Measurements from ENCODE around the gene NTN5.
"Not testable (repeated sequence)": the region's sequence is repeated elsewhere in the genome, so short reads cannot be mapped to it uniquely, and the experiment has no call there.

NTN5 gene

DNA sequence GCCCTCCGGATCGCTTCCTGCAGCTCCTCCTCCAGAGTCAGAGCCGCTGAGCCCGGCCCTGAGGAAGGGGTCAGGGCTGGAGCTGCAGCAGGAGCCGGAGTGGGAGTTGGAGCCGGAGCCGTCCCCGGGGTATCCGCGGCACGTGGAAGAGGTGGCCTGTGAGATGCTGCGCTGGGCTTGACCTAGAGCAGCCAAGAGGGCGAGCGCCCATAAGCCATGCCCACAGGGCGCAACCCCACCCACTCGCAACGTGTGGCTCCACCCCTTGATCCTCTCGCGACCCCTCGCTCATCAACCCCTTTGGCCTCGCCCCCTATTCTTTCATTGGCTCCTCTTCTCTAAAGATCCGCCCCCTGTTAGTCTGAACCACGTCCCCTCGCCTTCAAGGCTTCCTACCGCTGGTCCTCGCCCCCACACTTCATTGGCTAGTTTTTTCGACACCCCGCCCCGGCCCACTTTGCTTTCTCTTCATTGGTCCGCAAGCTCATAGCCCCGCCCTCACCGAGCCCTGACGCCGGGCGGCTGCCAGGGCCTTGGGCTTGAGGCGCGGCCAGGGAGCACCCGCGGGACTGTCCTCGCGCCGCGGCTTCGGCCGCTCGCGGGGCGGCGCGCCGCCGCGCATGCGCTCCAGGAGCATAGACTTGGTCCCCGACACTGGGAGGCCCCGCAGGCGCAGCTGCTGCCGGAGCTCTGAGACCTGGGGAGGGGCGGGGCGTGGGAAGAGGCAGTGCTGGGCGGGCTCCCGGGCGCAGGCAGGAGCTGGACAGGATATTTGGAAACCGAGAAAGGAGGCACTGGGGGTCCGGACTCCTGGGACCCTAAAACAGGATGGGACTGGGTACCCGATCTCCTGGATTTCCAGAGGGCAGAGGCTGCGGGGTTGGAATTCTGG lies 41.3 kb upstream of the NTN5 start:
- DNase-seq (ENCODE audit: low spot score in 2 of 2) (peak; percentile 94 to 96), ATAC-seq (replicated peaks; ENCODE audit: extremely low read depth, poor library complexity, severe bottlenecking) (peak; percentile 95)
- H3K4me1 Mint-ChIP-seq = peaks cover 24% of the 10 kb centered on the region
- H3K4me3 Mint-ChIP-seq = peak overlapping the region; percentile 77
- H3K9me3 Mint-ChIP-seq = no peaks in the 10 kb centered on the region
- peak overlapping the region; percentile 5 for H3K27ac Mint-ChIP-seq (ENCODE audit: low read depth)
- peaks cover 3% of the 10 kb centered on the region for H3K36me3 Mint-ChIP-seq (ENCODE audit: insufficient read depth)
- no peaks in the 10 kb centered on the region for H3K27me3 Mint-ChIP-seq

DNA sequence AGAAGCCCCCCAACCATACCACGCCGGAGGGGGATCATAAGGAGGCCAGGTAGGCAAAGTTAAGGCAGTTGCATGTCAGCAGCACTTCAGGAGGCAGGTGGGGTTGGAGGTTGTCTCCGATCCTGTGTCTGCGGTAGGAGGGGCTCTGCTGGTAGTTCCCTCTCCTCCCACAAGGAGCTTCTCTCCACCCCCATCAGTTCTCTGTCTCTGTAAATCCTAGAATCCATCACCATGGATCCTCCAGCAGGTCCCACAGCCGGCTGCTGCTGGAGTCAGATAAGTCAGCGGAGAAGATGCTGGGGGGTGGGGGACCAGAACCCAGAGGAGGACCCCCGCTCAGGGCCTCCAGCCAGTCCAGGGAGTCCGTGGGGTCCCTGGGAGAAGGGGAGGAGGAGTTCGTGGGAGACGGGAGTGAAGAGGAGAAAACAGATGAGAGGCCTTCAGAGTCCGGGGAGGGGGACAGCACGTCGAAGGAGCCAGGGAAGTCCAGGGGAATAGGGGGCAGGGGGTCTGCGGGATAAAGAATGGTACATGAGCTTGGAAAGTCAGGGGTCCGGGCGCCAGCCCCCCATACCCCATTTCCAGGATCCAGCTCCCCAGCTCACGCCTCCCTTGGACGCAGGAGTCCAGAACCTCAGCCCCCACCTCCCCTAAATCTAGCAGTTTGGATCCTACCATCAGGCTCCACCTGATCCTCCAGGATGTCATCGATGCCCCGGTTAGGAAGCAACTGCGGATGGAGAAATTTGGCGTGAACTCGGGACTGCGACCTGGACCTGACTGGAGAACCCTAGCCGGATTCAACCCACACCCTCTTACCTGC lies 40.4 kb upstream of the NTN5 start:
- no peak for DNase-seq (ENCODE audit: low spot score in 2 of 2)
- ATAC-seq (replicated peaks; ENCODE audit: extremely low read depth, poor library complexity, severe bottlenecking) = no peak
- no peaks in the 10 kb centered on the region for H3K27me3 Mint-ChIP-seq
- no peaks in the 10 kb centered on the region for H3K9me3 Mint-ChIP-seq
- no peak overlapping the region for H3K27ac Mint-ChIP-seq (ENCODE audit: low read depth)
- H3K4me1 Mint-ChIP-seq = peaks cover 24% of the 10 kb centered on the region
- H3K4me3 Mint-ChIP-seq = peak overlapping the region; percentile 77
- H3K36me3 Mint-ChIP-seq (ENCODE audit: insufficient read depth) = peaks cover 3% of the 10 kb centered on the region

DNA sequence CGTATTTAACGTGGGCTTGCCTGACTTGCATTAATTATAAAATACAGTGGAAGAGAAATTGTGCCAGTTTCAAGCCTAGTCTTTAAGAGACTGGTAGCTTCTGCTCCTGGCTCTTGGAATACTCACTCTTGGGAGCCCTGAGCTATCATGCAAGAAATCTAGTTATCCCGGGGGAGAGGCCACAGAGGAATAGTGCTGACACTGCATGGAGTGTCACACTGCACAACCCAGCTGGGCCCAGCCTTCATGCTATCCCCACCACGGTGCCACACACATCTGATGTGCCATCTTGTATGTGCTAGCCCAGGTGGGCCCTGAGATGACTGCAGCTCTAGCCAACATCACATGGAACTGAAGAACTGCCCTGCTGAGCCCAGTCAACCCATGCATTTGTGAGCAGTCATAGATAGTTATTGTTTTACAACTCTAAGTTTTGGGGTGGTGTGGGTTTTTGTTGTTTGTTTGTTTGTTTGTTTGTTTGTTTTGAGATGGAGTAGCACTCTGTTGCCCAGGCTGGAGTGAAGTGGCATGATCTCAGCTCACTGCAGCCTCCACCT lies 38.4 kb upstream of the NTN5 start:
- no peak for DNase-seq (ENCODE audit: low spot score in 2 of 2)
- Mint-ChIP-seq H3K4me1 (peaks cover 24% of the 10 kb centered on the region), H3K36me3 (ENCODE audit: insufficient read depth) (peaks cover 3% of the 10 kb centered on the region), H3K27me3 (no peaks in the 10 kb centered on the region), H3K9me3 (no peaks in the 10 kb centered on the region), H3K4me3 (no peak overlapping the region), H3K27ac (ENCODE audit: low read depth) (no peak overlapping the region)
- no peak for ATAC-seq (replicated peaks; ENCODE audit: extremely low read depth, poor library complexity, severe bottlenecking)

DNA sequence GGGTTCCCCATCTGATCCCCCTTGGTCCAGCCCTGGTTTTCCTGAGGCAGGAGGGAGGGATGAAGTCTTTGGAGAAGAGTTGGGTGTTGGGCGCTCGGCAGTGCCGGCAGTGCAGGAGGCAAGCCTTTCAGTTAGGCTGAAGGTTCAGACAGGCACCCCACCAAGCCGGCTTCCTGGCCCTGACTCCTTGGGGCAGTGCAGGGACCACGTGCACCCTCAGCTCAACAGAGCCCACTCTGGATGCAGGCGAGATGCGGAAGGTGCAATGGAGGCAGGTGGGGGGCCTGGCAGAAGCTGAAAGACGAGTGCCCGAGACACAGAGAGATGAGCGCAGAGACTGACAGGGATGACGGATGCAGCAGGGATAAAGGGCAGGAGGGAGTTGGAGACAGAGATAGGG lies 35.7 kb upstream of the NTN5 start:
- Mint-ChIP-seq H3K27ac (ENCODE audit: low read depth) (no peak overlapping the region), H3K4me3 (no peak overlapping the region), H3K27me3 (no peaks in the 10 kb centered on the region), H3K9me3 (no peaks in the 10 kb centered on the region), H3K4me1 (peaks cover 9% of the 10 kb centered on the region), H3K36me3 (ENCODE audit: insufficient read depth) (peaks cover 1% of the 10 kb centered on the region)
- ATAC-seq (replicated peaks; ENCODE audit: extremely low read depth, poor library complexity, severe bottlenecking) (no peak), DNase-seq (ENCODE audit: low spot score in 2 of 2) (no peak)

DNA sequence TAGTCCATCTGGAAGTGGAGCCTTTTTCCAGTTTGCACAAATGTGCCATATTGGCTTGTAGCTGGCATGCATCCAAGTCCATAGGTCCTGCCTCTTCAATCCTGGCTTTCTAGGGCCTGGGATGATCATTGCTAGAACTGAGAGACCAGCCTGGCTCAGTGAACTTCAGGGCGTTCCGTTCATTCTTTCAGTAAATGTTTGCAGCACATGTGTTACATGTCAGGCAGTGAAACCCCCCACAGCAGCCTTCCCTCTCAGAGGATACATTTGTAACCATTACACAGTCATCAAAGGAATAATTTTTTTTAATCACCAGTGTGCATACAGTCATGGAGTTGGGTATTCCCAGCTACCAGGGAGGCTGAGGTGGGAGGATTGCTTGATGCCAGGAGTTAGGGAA lies 32.6 kb upstream of the NTN5 start:
- no peak for ATAC-seq (replicated peaks; ENCODE audit: extremely low read depth, poor library complexity, severe bottlenecking)
- no peak overlapping the region for H3K27ac Mint-ChIP-seq (ENCODE audit: low read depth)
- H3K4me1 Mint-ChIP-seq = no peaks in the 10 kb centered on the region
- H3K4me3 Mint-ChIP-seq = no peak overlapping the region
- peaks cover 3% of the 10 kb centered on the region for H3K36me3 Mint-ChIP-seq (ENCODE audit: insufficient read depth)
- no peak for DNase-seq (ENCODE audit: low spot score in 2 of 2)
- H3K27me3 Mint-ChIP-seq = no peaks in the 10 kb centered on the region
- H3K9me3 Mint-ChIP-seq = no peaks in the 10 kb centered on the region

DNA sequence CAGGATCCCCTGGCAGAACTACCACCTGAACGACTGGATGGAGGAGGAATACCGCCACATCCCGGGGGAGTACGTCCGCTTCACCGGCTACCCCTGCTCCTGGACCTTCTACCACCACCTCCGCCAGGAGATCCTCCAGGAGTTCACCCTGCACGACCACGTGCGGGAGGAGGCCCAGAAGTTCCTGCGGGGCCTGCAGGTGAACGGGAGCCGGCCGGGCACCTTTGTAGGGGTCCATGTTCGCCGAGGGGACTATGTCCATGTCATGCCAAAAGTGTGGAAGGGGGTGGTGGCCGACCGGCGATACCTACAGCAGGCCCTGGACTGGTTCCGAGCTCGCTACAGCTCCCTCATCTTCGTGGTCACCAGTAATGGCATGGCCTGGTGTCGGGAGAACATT lies 30.5 kb upstream of the NTN5 start:
- Mint-ChIP-seq H3K4me3 (no peak overlapping the region), H3K36me3 (ENCODE audit: insufficient read depth) (peaks cover 3% of the 10 kb centered on the region), H3K9me3 (no peaks in the 10 kb centered on the region), H3K4me1 (no peaks in the 10 kb centered on the region), H3K27ac (ENCODE audit: low read depth) (no peak overlapping the region), H3K27me3 (peaks cover 5% of the 10 kb centered on the region)
- ATAC-seq (replicated peaks; ENCODE audit: extremely low read depth, poor library complexity, severe bottlenecking) (no peak), DNase-seq (ENCODE audit: low spot score in 2 of 2) (no peak)

DNA sequence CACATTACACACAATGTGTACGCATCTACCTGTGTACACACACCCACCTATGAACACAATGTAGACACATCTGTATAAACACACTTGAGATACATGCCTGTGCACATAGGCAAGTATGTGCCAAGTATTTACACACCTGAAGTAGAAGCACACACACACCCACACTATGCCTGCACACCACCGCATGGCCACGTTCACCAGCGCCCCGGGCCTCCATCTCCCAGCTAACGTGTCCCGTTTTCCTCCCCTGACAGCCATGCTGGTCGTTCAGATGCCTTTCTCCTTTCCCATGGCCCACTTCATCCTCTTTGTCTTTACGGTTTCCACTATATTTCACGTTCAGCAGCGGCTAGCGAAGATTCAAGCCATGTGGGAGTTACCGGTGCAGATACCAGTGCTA lies 29.9 kb upstream of the NTN5 start:
- DNase-seq (ENCODE audit: low spot score in 2 of 2) = no peak
- peaks cover 3% of the 10 kb centered on the region for H3K36me3 Mint-ChIP-seq (ENCODE audit: insufficient read depth)
- H3K9me3 Mint-ChIP-seq = no peaks in the 10 kb centered on the region
- H3K4me1 Mint-ChIP-seq = no peaks in the 10 kb centered on the region
- peaks cover 11% of the 10 kb centered on the region for H3K27me3 Mint-ChIP-seq
- no peak overlapping the region for H3K27ac Mint-ChIP-seq (ENCODE audit: low read depth)
- no peak overlapping the region for H3K4me3 Mint-ChIP-seq
- ATAC-seq (replicated peaks; ENCODE audit: extremely low read depth, poor library complexity, severe bottlenecking) = no peak

DNA sequence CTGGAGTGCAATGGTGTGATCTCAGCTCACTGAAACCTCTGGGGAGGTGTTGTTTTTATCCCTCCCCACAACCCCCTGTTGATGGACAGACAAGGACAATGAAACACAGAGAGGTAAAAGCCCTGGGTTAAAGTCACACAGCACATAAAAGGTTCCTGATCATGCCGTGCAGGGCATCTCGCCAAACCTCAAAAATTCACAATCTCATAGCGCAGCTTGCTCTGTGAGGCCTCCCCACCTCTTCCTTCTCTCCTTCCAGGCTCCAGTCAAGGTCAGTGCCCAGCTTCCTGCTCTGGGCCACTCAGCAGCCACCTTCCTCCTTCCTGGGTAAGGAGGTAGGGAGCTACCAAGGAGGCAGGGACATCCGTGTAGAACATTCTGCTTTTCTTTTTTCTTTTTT lies 25.2 kb upstream of the NTN5 start:
- peaks cover 27% of the 10 kb centered on the region for H3K27me3 Mint-ChIP-seq
- H3K9me3 Mint-ChIP-seq = no peaks in the 10 kb centered on the region
- H3K4me1 Mint-ChIP-seq = peaks cover 11% of the 10 kb centered on the region
- no peak for ATAC-seq (replicated peaks; ENCODE audit: extremely low read depth, poor library complexity, severe bottlenecking)
- no peak for DNase-seq (ENCODE audit: low spot score in 2 of 2)
- peaks cover 2% of the 10 kb centered on the region for H3K36me3 Mint-ChIP-seq (ENCODE audit: insufficient read depth)
- no peak overlapping the region for H3K27ac Mint-ChIP-seq (ENCODE audit: low read depth)
- H3K4me3 Mint-ChIP-seq = no peak overlapping the region

DNA sequence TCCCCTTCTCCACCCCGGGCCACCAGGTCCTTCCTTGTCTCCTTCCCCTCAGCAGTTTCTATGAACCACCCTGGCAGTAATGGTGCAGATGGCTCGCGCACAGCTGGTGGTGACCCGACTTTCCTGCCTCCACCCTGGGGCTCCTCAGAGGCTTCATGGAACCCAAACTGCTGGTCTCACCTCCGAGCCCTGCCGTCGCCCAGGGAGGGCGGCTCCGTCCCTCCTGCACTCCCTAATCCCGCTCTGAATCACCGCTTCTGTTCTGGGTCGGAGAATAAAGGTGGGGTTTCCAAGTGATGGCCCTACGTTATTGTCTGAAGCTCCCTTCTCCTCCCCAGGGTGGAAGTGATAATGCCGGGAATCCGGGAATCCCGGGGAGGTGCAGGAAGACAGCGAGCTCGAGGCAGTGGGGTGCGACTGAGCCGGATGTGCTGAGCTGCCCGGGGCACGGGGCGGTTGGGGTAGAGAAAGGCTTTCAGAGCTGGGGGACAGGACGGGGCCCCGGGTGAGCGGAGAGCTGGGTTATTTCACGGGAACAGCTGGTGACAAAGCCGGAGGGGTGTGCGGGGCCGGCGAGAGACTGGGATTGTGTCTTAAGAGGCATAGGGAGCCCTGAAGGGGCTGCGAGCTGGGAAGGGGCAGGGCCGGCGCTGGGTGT lies 23.7 kb upstream of the NTN5 start:
- DNase-seq (ENCODE audit: low spot score in 2 of 2) = no peak
- peaks cover 27% of the 10 kb centered on the region for H3K27me3 Mint-ChIP-seq
- no peaks in the 10 kb centered on the region for H3K9me3 Mint-ChIP-seq
- no peaks in the 10 kb centered on the region for H3K36me3 Mint-ChIP-seq (ENCODE audit: insufficient read depth)
- ATAC-seq (replicated peaks; ENCODE audit: extremely low read depth, poor library complexity, severe bottlenecking) = no peak
- peaks cover 11% of the 10 kb centered on the region for H3K4me1 Mint-ChIP-seq
- peak overlapping the region; percentile 55 for H3K27ac Mint-ChIP-seq (ENCODE audit: low read depth)
- H3K4me3 Mint-ChIP-seq = peak overlapping the region; percentile 62

DNA sequence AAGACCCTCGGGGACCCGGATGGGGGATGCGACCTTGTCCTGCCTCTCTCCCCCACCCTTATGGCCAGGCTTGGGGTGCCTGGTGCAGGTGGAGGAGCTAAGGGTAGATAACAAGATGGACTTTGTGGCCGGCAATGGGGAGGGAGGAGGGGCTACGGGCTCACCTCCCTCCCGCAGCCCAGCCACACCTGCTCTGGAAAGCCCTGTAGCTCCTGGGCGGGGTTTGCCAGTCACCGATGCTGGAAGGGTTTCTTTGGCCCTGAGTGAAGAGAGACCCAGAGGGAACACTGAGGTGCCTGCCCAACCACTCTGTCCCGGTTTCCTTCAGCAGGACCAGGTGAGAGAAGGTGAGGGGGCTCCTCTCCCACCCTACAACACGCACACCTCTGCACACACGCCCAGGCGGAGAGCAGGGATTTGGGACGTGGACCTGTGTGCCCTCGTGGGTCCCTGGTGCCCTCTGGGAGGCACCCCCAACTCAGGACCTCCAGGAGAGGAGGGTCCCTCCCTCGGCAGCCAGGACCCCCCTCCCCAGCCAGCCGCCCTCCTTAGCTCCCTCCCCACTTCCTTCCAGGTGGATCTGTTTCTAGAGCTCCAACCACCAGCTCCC lies 23.0 kb upstream of the NTN5 start, which contains the start of gene FUT2:
FUT2 (plus strand) TSS at position 229 of the 610 bp plus-strand sequence. CDS start 6,986 bp downstream, outside the sequence.
- Mint-ChIP-seq H3K27ac (ENCODE audit: low read depth) (peak within 1 kb of the TSS; percentile 55), H3K4me1 (peaks cover 11% of the 10 kb centered on the region), H3K4me3 (peak within 1 kb of the TSS; percentile 62), H3K27me3 (peaks cover 27% of the 10 kb centered on the region), H3K9me3 (no peaks in the 10 kb centered on the region), H3K36me3 (ENCODE audit: insufficient read depth) (no peaks in the 10 kb centered on the region)
- DNase-seq (ENCODE audit: low spot score in 2 of 2) (no peak), ATAC-seq (replicated peaks; ENCODE audit: extremely low read depth, poor library complexity, severe bottlenecking) (no peak)

DNA sequence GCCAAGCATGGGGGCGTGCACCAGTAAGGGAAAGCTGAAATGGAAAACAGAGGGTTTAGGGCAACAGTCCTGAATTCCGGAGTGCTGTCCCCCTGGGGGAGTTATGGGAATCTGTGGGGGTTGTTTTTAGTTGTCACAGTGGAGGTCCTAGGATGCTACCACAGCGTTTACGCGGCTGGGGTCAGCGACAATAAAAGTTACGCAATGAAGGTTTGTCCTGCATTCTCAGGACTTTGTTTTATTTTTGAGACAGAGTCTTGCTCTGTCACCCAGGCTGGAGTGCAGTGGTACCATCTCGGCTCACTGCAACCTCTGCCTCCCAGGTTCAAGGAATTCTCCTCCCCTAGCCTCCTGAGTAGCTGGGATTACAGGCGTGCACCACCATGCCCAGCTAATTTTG lies 20.8 kb upstream of the NTN5 start:
- Mint-ChIP-seq H3K4me1 (peaks cover 11% of the 10 kb centered on the region), H3K27me3 (peaks cover 25% of the 10 kb centered on the region)
- ATAC-seq (replicated peaks; ENCODE audit: extremely low read depth, poor library complexity, severe bottlenecking); H3K36me3 Mint-ChIP-seq (ENCODE audit: insufficient read depth); H3K4me3 Mint-ChIP-seq; H3K27ac Mint-ChIP-seq (ENCODE audit: low read depth); H3K9me3 Mint-ChIP-seq; DNase-seq (ENCODE audit: low spot score in 2 of 2): not testable (repeated sequence)

DNA sequence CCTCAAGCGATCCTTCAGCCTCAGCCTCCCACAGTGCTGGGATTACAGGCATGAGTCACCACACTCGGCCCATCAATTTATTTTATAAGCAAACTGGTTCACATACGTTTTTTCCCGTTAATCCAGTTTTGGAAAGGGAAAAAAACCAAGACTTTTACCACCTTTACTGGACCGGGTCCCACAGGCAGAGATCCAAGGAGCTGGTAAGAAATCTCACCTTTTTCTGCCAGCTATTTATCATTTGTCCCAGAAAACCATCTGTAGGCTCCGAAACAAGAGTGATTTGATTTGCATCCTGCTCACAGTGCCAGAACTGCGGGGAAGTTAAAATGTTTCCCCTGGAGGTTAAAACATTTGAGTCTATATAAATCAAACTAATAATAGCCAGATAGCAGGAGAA lies 16.6 kb upstream of the NTN5 start:
- H3K4me1 Mint-ChIP-seq = no peaks in the 10 kb centered on the region
- H3K27ac Mint-ChIP-seq (ENCODE audit: low read depth) = no peak overlapping the region
- no peaks in the 10 kb centered on the region for H3K9me3 Mint-ChIP-seq
- no peak overlapping the region for H3K4me3 Mint-ChIP-seq
- H3K27me3 Mint-ChIP-seq = no peaks in the 10 kb centered on the region
- H3K36me3 Mint-ChIP-seq (ENCODE audit: insufficient read depth) = no peaks in the 10 kb centered on the region
- no peak for ATAC-seq (replicated peaks; ENCODE audit: extremely low read depth, poor library complexity, severe bottlenecking)
- no peak for DNase-seq (ENCODE audit: low spot score in 2 of 2)

Data from central memory CD8-positive, alpha-beta T cell (primary cell).